Neural cell (in vitro differentiated cells): ENCODE data around the gene CCDC30. TPM values are rescaled to one million over a fixed set of nuclear protein-coding genes. Genes with fewer than 3 reads are reported as not detected.

ENCODE experiments used
- H2AFZ ChIP-seq: fragments of 200-600, 300-800 bp; sonication (generic), shearing (Covaris generic); 2 replicates; pipeline ENCODE4 v1.6.0; 2014; ENCODE audit warnings: low read depth, mild to moderate bottlenecking, antibody characterized with exemption, low read length, moderate library complexity
- H3F3A ChIP-seq: fragments of 200-600 bp; shearing (Covaris generic); 2 replicates; pipeline ENCODE4 v1.6.1; 2016; ENCODE audit warnings: mild to moderate bottlenecking, moderate library complexity, mixed read lengths, antibody characterized with exemption, low read length; ENCODE audit not compliant: insufficient read depth, poor library complexity, severe bottlenecking
- H3K27ac ChIP-seq: fragments of 200-600, 300-800 bp; sonication (generic), shearing (Covaris generic); 2 replicates; pipeline ENCODE4 v1.5.1; 2014; ENCODE audit warnings: mild to moderate bottlenecking, low read length, moderate library complexity
- H3K27me3 ChIP-seq: fragments of 300-800, 200-600 bp; sonication (generic), shearing (Covaris generic); 2 replicates; pipeline ENCODE4 v1.6.0; 2014; ENCODE audit warnings: mild to moderate bottlenecking, low read depth, low read length, moderate library complexity; ENCODE audit not compliant: insufficient read depth
- H3K36me3 ChIP-seq: fragments of 300-800, 200-600 bp; sonication (generic), shearing (Covaris generic); 2 replicates; pipeline ENCODE4 v1.5.1; 2014; ENCODE audit warnings: mild to moderate bottlenecking, antibody characterized with exemption, low read length, moderate library complexity; ENCODE audit not compliant: insufficient read depth
- H3K4me2 ChIP-seq: fragments of 300-800, 200-600 bp; sonication (generic), shearing (Covaris generic); 2 replicates; pipeline ENCODE4 v1.6.0; 2014; ENCODE audit warnings: mild to moderate bottlenecking, low read length
- H3K4me3 ChIP-seq: fragments of 300-800, 200-600 bp; sonication (generic), shearing (Covaris generic); 2 replicates; pipeline ENCODE4 v1.5.1; 2014; ENCODE audit warnings: mild to moderate bottlenecking, low read length, moderate library complexity
- H3K79me2 ChIP-seq: fragments of 200-600 bp; shearing (Covaris generic); replicated peaks from 2 replicates; pipeline ENCODE4 v1.6.0; 2014; ENCODE audit warnings: mild to moderate bottlenecking, low read length, moderate library complexity; ENCODE audit not compliant: insufficient read depth
- H3K9ac ChIP-seq: fragments of 300-800, 200-600 bp; sonication (generic), shearing (Covaris generic); 2 replicates; pipeline ENCODE4 v1.6.1; 2016; ENCODE audit warnings: mild to moderate bottlenecking, low read length, mixed read lengths
- H3K9me2 ChIP-seq: fragments of 200-600 bp; shearing (Covaris generic); 2 replicates; pipeline ENCODE4 v1.6.1; 2016; ENCODE audit warnings: mild to moderate bottlenecking, low read length, mixed read lengths; ENCODE audit not compliant: insufficient read depth
- H3K9me3 ChIP-seq: fragments of 200-600, 300-800 bp; sonication (generic), shearing (Covaris generic); 2 replicates; pipeline ENCODE4 v1.6.1; 2016; ENCODE audit warnings: mild to moderate bottlenecking, mixed run types, low read length, moderate library complexity, mixed read lengths
- H4K20me1 ChIP-seq: fragments of 200-600 bp; shearing (Covaris generic); 2 replicates; pipeline ENCODE4 v1.6.1; 2016; ENCODE audit warnings: mild to moderate bottlenecking, mixed run types; ENCODE audit not compliant: insufficient read depth
- CTCF ChIP-seq: fragments of 450-650 bp; IDR thresholded peaks from 2 replicates; pipeline ENCODE4 v1.5.1; 2014; ENCODE audit warnings: antibody characterized with exemption, mild to moderate bottlenecking, moderate library complexity; ENCODE audit not compliant: poor library complexity, severe bottlenecking
- EP300 ChIP-seq: fragments of 450-650 bp; conservative IDR thresholded peaks from 2 replicates; pipeline ENCODE4 v1.6.1; 2014; ENCODE audit warnings: antibody characterized with exemption, mild to moderate bottlenecking, moderate library complexity; ENCODE audit not compliant: poor library complexity, severe bottlenecking
- EZH2 ChIP-seq: fragments of 200-600, 300-800 bp; shearing (Covaris generic), sonication (generic); IDR thresholded peaks from 2 replicates; pipeline ENCODE4 v1.6.1; 2014; ENCODE audit warnings: antibody characterized with exemption, low read length, borderline replicate concordance, mild to moderate bottlenecking; ENCODE audit not compliant: insufficient read depth, poor library complexity, severe bottlenecking
- MXI1 ChIP-seq: fragments of 450-650 bp; conservative IDR thresholded peaks from 2 replicates; pipeline ENCODE4 v1.6.1; 2014; ENCODE audit warnings: antibody characterized with exemption, mild to moderate bottlenecking; ENCODE audit not compliant: poor library complexity, severe bottlenecking
- POLR2AphosphoS5 ChIP-seq: IDR thresholded peaks from 2 replicates; pipeline ENCODE4 v1.6.1; 2012
- RAD21 ChIP-seq: fragments of 450-650 bp; conservative IDR thresholded peaks from 2 replicates; pipeline ENCODE4 v1.6.1; 2014; ENCODE audit warnings: antibody characterized with exemption, mild to moderate bottlenecking, moderate library complexity
- REST ChIP-seq: IDR thresholded peaks from 2 replicates; pipeline ENCODE4 v1.6.1; 2012; ENCODE audit warnings: borderline replicate concordance
- SMC3 ChIP-seq: fragments of 450-650 bp; conservative IDR thresholded peaks from 2 replicates; pipeline ENCODE4 v1.6.1; 2014; ENCODE audit warnings: antibody characterized with exemption, mild to moderate bottlenecking, moderate library complexity; ENCODE audit not compliant: poor library complexity
- TAF1 ChIP-seq: IDR thresholded peaks from 2 replicates; pipeline ENCODE4 v1.6.1; 2012; ENCODE audit warnings: low read depth
- polyA plus RNA-seq: library from polyadenylated mRNA; depleted of rRNA; stranded (reverse); fragments of >200 nt; gene quantifications from 2 replicates; pipeline ENCODE4 v1.2.3, GENCODE V29; 2014

Gene CCDC30
- polyA plus RNA-seq, 1 donor from 2014 or later, result 13.2 TPM

DNA sequence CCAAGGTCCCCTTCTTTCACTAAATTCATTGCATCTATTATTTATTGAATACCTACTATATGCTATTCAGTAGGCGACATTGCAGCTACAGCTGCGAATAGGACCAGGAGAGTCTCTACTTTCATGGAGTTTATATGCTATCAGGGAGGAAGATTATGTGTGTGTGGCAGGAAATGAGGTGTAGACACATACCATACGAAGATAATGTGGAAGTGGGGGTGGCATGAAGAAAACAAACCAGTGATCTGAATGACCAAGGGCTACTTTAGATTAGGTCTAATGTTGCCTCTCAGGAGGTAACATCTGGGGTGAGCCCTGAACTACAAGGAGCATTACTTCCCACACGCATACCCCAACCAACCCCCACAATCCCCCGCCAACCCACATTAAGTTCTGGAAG, 194.1 kb downstream of the CCDC30 start:
- H3F3A ChIP-seq, result no peaks in the 10 kb centered on the region
- no peaks in the 10 kb centered on the region for H3K27me3 ChIP-seq
- H3K4me3 ChIP-seq, result peak overlapping the region; percentile 85
- H3K79me2 ChIP-seq, result peaks cover 8% of the 10 kb centered on the region
- H3K4me2 ChIP-seq, result peak overlapping the region; percentile 76
- H3K36me3 ChIP-seq, result no peaks in the 10 kb centered on the region
- H3K27ac ChIP-seq, result peak overlapping the region; percentile 61
- no peaks in the 10 kb centered on the region for H3K9me3 ChIP-seq
- peak overlapping the region; percentile 63 for H3K9ac ChIP-seq
- H4K20me1 ChIP-seq, result no peaks in the 10 kb centered on the region
- peak overlapping the region; percentile 40 for H2AFZ ChIP-seq
- no peak for TF ChIP-seq EZH2
- no peak for TF ChIP-seq SMC3
- TF ChIP-seq REST, result no peak
- no peak for TF ChIP-seq RAD21
- no peak for TF ChIP-seq TAF1
- no peak for TF ChIP-seq EP300
- no peak for TF ChIP-seq MXI1
- no peak for TF ChIP-seq CTCF
- no peak for TF ChIP-seq POLR2AphosphoS5
- H3K9me2 ChIP-seq, result no peaks in the 10 kb centered on the region

DNA sequence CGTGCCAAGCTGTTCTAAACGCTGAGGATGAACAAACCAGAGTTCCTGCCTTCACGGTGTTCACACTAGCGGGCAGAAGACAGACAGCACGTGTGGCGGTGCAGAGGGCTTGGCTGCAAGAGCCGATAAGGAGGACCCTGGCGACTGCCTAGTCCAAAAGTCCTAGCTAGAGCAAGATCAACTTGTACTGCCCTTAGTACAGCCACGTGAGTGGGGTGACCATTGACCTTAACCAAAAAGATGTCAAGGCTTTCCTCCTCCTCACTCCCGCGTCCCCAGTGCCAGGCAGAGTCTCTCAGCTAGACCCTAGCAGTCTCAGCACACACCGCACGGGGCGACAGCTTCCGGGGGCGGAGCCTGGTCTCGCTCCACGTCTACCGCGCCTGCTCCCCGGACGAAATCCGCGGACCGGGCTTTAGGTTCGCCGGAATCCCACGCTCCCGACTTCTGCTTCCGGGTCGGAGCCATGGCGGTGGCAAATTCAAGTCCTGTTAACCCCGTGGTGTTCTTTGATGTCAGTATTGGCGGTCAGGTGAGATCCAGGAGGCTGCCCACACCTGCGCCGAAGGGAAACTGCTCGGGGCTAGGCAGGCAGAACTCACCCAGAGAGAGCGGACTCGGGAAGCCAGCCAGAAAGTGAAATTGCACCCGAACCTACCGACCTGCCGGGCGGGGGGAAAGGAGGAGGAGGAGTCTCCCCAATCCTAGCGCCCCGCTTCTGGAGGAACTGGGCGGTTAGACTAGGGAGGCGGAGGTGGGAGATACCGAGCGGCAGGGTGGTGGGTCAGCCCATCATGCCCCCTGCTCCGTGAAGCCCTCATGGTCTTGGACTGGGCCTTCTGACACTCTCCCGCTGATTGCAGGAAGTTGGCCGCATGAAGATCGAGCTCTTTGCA, 195.1 kb downstream of the CCDC30 start, which contains the start of gene PPIH:
Gene PPIH (plus strand): TSS at position 443 of the 896 bp plus-strand sequence. CDS start 24 bp downstream, at position 467.
- peak within 1 kb of the TSS; percentile 41 for H2AFZ ChIP-seq

More for the DNA sequence above, 195.1 kb downstream of the CCDC30 start, which contains the start of gene PPIH:
- H4K20me1 ChIP-seq, result no peaks in the 10 kb centered on the region
- no peaks in the 10 kb centered on the region for H3K9me3 ChIP-seq
- H3K36me3 ChIP-seq, result no peaks in the 10 kb centered on the region
- peak within 1 kb of the TSS; percentile 76 for H3K4me2 ChIP-seq
- peaks cover 8% of the 10 kb centered on the region for H3K79me2 ChIP-seq
- peak within 1 kb of the TSS; percentile 61 for H3K27ac ChIP-seq
- H3K4me3 ChIP-seq, result peak within 1 kb of the TSS; percentile 85
- no peaks in the 10 kb centered on the region for H3K27me3 ChIP-seq
- no peaks in the 10 kb centered on the region for H3F3A ChIP-seq
- no peaks in the 10 kb centered on the region for H3K9me2 ChIP-seq
- peak; percentile 99 for TF ChIP-seq MXI1
- TF ChIP-seq RAD21, result peak; percentile 68
- peak; percentile 76 for TF ChIP-seq CTCF
- peak; percentile 76 for TF ChIP-seq SMC3
- TF ChIP-seq REST, result no peak
- peak; percentile 64 for TF ChIP-seq EP300
- no peak for TF ChIP-seq EZH2
- peak; percentile 4 for TF ChIP-seq TAF1
- peak; percentile 67 for TF ChIP-seq POLR2AphosphoS5
- peak within 1 kb of the TSS; percentile 63 for H3K9ac ChIP-seq
